Raji (cell line): ENCODE measurements around the gene PDZRN4.

Experiments used
- POLR2A ChIP-seq: IDR thresholded peaks from 2 replicates; pipeline ENCODE4 v1.6.1; 2011; ENCODE audit warnings: low read depth, low read length, control low read depth; ENCODE audit not compliant: insufficient read depth

The PDZRN4 gene

DNA sequence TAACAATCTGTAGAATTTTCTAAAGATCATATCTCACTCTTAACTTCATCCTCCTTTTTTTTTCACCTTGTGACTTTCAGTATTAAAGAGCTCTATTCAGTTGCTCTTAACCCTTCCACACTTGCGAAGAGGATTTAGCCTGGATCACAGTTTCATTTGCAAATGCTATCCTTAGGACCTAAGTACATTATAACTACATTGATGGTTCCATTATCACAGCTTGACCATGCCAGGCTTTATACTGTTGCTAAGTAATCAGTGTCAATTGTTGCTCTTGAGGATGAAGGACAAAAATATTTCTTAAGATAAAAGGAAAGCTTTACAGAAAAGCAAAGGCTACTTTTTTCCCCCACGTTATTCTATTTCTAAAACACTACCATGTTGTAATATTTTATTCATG lies 122.2 kb downstream of the PDZRN4 start:
- no peak for TF ChIP-seq POLR2A

DNA sequence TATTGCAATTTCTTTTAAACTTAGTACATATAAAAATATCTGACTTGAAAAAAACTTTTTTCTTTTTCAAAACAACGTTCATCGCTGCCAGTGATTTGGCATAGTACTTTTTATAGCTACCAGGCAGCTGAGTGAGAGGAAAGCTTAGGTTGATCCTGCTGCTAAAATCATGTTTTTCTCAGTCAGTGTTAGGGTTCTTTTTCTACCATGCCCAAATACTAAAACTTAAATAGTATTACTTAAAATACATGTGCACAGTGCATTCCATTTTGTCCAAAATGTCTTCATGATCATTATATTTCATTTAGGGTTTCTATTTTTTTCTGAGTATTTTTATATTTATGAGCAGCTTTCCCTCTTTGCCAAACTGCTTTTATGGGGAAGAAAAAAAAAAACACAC lies 123.8 kb downstream of the PDZRN4 start:
- TF ChIP-seq POLR2A = no peak

DNA sequence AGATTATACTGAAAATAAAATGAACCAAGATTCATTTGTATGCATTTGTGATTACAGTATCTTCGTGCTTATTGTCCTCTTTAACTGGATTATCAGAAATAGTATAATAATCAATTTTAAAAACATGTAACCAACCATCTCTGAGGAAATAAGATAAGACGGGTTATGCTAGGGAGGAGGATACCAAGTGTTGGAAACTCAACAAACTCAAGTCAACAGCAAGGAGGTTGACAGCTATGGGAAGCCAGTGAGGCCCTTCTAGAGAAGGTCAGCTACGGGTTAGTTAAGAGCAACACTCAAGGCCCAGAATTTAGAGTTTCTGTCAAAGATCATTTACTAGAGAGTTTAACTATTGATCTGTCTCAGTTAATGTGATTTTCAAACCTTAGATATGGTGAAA lies 137.2 kb downstream of the PDZRN4 start:
- TF ChIP-seq POLR2A = no peak

DNA sequence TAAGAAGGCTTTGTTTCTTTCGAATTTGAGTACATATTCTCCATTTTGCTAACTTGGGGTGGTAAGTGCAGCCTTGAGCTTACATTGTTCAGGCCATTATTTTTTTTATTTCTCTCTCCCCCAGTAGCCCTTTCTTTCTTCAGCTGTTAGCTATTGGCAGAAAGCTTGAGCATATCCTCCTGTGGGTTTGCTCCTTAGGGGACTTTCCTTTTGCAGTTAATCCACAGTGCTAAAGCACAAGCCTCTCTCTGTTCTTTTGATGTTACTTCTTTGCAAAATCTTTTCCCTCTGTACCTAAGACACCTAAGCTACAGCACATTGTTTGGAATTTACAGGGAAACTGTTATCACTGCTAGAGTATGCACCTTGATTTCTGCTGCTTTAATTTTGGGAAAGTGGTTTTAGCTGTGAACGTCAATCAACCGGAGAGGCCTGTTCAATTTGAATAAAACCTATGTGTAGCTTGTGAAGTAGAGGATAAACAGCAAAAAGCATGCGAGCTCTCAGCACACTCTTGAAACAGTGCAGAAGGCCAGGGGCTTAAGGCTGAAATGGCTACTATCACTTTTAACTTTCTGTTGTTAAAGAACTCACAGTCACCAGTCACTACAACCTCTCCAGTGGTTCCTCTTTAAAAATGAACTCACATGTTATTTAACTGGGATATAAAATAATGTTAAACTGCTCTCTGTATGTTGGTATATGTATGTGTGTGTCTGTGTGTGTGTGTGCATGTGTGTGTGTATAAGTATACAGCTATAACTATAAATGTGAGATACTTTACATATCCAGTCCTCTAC lies 139.2 kb downstream of the PDZRN4 start:
- no peak for TF ChIP-seq POLR2A

DNA sequence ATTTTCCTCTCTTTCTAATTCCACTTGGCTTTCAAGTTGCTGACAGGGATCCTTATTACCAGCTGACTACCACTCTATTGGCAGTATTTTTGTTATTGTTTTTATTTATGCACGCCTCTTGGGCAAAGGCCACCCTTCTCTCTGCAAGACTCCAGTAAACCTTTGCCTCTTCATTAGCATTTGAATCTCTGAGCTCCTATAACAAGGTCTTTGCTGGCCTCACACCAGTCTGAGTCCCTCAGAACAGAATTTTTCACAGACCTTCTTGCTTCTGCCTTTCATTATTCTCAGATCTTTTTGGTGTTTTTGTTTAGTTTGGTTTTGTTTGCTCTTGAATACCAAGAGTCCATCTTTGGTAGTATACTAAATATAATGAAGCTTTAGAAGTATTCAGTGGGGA lies 145.9 kb downstream of the PDZRN4 start:
- no peak for TF ChIP-seq POLR2A

DNA sequence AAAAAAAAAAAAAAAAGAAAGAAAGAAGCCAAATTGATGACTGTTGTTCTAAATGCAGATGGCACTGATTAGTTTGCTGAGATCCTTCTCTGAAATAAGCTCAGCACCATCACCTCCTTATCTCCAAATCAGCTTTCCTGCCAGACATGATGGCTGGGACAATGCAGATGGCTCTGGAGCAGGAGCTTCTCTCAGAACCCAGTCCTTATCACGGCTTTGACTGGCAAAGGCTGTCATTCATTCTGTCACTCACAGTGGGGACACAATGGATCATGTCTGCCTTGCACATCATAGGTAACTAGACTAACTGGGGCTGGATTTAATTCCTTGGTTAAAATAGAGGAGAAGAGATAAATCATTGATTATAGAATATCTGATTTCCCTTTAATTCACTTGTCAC lies 146.3 kb downstream of the PDZRN4 start:
- TF ChIP-seq POLR2A = no peak

DNA sequence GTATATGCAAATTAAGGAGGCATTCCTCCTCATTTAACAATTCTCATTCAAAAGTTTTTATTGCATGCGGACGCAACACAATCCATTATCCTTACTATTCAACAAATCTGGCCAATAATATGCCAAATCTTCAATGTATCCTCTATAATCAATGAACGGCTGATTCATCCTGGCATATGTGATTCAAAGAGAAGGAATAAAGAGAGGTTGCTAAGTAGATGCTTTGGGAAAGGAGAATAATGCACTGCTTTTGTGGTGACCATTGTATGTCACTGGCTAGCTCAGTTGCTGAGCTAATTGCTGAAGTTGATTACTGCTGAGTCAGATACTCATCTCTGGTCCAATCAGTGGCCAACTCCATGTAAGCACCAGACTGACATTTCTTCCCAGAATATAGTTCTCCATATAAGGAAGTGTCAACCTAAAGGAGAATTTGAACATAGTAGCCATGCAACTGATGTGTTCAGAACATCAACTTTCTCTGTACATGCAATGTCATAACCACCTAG lies 148.0 kb downstream of the PDZRN4 start:
- no peak for TF ChIP-seq POLR2A

DNA sequence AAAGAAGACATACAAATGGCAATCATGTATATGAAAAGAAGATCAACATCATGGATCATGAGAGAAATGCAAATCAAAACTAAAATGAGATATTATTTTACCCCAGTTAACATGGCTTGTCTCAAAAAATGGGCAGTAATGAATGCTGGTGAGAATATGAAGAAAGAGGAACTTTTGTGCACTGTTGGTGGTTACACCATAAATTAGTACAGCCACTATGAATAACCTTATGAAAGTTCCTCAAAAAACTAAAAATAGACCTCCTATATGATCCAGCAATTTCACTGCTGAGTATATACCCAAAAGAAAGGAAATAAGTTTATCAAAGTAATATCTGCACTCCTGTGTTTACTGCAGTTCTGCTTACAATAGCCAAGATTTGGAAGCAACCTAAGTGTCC lies 151.7 kb downstream of the PDZRN4 start:
- no peak for TF ChIP-seq POLR2A

DNA sequence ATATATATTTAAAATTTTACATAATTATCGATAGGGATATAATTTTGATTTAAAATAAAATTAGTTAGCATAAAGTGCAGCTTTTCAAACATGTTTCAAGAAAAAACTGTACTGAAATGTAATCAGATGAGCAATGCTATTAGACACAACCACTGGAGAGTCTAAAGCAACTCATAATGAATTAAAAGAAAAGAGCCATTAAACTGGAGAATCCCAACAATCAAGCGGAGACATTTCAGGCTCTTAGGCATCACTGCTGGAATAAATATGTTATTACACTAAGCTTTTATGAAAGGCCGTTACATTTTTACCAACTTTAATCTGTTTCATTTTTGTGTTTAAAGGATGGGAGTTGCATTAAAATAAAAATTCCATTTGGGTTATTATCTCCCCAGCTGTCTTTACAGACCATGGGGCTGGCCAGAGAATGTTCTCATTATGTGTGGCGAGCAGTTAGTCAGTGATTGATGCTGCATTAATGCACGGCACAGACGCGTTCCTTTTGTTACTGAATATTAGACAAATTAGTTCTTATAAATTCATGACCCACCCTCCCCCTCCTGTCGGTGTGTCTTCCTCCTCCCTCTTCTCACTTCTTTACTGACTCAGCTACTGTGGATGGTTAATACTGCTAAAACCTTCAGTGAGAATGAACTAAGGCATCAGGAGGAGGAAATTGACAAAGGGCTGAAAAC lies 156.8 kb downstream of the PDZRN4 start:
- TF ChIP-seq POLR2A = no peak

DNA sequence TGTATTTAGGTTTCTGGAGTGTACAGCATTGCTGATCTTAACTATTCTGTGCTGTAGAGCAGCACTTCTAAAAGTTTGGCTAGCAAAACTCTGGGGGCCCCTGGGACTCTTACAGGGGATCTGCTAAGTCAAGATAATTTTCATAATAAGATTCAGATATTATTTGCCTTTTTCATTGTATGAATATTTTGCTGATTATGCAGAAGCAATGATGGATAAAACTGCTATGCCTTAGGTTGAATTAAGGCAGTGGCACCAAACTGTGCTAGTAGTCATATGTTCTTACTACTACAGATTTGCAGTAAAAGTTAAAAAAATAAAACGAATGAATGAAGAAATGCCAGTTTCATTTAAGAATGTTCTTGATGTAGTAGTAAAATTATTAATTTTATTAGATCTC lies 160.1 kb downstream of the PDZRN4 start:
- no peak for TF ChIP-seq POLR2A

DNA sequence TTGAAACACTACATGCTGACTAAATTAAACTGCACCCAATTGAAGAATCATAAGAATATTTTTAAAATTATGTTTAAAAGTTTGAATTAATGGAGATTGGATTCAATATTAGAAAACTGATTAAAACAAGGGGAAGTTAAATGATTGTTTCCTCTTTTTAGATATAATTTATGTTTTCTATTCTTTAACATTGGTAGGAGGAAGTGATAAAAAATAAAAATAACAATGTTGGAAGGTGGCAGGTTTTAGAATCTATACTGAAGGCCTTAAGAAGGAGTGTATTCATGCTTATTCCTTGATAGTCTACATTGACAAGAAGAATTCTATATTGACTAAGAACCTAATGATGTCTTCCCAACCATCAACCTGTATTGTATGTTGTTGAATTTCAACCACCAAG lies 168.1 kb downstream of the PDZRN4 start:
- no peak for TF ChIP-seq POLR2A

DNA sequence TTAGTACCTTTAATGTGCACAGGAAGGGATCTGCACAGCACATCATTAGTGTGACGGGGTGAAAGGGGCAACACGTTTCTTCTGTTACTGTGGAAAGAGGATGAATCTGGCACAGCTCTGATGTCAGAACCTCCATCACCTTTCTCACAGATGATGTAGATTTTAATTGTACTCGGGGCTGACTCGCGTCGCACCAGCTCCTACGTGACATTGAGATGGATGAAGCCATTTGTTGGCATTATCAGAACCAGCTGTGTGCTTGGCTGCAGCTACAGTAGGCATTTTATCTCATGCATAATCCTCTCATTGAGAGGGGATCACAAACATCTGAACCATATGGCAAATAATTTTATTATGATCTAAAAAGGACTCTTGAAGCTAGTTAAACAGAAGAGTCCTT lies 173.6 kb downstream of the PDZRN4 start:
- TF ChIP-seq POLR2A = no peak

DNA sequence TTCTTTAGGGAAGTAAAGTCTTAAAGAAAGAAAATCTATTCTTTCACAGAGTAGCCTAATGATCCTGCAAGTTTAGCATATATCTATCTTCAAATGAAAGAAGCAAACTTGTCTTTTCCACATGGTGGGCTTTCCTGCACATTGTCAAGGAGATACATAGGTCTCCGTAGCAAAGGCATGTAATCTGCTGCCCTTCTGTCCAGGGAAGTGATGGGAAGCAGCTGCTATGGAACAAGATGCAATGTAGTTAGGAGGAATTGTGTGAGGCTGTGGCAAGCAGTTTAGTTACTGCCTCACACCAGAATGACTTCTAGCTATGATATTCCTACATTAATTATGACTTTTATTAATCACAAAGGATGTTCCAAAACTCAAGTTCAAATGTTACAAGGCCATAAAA lies 174.4 kb downstream of the PDZRN4 start:
- no peak for TF ChIP-seq POLR2A

DNA sequence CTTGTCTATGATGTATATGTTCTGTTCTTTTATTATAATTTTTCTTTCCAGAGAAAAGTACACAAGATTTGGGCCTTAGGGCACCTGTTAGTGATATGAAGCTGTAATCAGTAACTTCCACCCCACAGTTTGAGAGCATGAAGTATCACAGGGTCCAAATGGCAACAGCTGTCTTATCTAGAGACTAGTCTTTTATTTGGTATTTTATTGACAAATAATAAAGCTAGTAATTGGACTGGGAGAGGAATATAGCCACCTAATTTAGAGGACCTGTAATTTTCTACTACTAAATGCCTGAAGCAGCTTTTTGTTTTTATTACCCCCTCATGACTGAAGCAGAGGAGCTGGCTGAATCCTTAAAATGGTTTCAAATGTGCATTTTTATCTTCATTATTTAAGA lies 174.8 kb downstream of the PDZRN4 start:
- no peak for TF ChIP-seq POLR2A

DNA sequence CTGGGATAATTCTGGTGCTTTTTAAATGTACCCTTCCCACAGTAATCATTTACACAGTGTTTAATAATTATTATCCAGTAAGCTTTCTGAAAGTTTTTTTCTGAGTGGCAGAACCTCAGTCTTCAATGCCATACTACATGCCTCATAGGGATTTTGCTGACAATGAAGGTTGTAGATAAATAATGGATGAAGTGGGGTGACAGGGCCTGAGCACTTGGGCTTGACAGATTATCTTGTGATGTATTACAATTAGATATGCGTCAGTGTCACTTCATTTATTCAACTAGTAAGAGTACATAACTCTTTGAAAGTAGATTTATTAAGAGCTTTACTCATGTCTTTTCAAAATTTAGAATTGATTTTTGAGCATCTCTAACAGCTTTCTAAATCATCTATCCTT lies 176.1 kb downstream of the PDZRN4 start:
- no peak for TF ChIP-seq POLR2A

DNA sequence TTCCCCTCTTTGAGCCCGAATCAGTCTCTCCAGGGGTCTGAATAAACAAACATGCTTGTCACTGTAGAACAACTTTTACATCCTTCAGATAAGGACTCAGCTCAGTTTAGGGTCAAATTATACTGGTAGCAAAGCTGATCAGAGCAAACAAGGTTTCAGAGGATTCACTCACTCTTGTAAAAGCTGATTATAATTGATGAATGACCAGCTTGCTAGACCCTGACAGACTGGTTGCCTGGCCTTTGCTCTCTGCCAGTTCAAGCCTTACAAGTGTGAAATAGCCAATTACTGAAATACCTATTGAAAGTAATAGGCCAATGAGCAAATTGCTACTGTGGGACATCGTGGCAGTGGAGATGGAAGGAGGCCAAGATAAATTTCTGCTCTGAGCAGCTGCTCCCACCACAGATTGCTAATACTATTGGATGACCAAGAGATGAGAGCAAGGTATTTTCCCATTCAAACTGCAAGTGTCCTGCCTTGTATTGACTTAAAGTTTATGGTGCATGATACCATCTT lies 177.6 kb downstream of the PDZRN4 start:
- TF ChIP-seq POLR2A = no peak
